Smooth muscle cell (in vitro differentiated cells): Measurements from ENCODE around the gene CNDP1. TPM values are rescaled to one million over a fixed set of nuclear protein-coding genes. Genes with fewer than 3 reads are reported as not detected.

Experiments used
- DNase-seq: peaks from one replicate; lab custom pipeline; 2025; ENCODE audit not compliant: unreplicated experiment; lab: John Stamatoyannopoulos, UW
- H2AFZ ChIP-seq: fragments of 200-600 bp; sonication (generic); 2 replicates; pipeline ENCODE4 v1.6.0; 2016; ENCODE audit warnings: antibody characterized with exemption, low read depth, mild to moderate bottlenecking
- H3F3A ChIP-seq: fragments of 200-600 bp; sonication (generic); 2 replicates; pipeline ENCODE4 v1.6.0; 2017; ENCODE audit warnings: antibody characterized with exemption, low read depth
- H3K27ac ChIP-seq: fragments of 200-600 bp; sonication (generic); 2 replicates; pipeline ENCODE4 v1.5.1; 2016; ENCODE audit warnings: low read depth, mild to moderate bottlenecking
- H3K27me3 ChIP-seq: fragments of 200-600 bp; sonication (generic); 2 replicates; pipeline ENCODE4 v1.6.1; 2016; ENCODE audit warnings: low read depth, mild to moderate bottlenecking
- H3K36me3 ChIP-seq: fragments of 200-600 bp; sonication (generic); 2 replicates; pipeline ENCODE4 v1.5.1; 2016; ENCODE audit warnings: low read depth
- H3K4me1 ChIP-seq: fragments of 200-600 bp; sonication (generic); 2 replicates; pipeline ENCODE4 v1.5.1; 2016; ENCODE audit warnings: low read depth
- H3K4me2 ChIP-seq: fragments of 200-600 bp; sonication (generic); 2 replicates; pipeline ENCODE4 v1.6.0; 2016; ENCODE audit warnings: mild to moderate bottlenecking
- H3K4me3 ChIP-seq: fragments of 200-600 bp; sonication (generic); 2 replicates; pipeline ENCODE4 v1.5.1; 2016; ENCODE audit warnings: mild to moderate bottlenecking
- H3K79me2 ChIP-seq: fragments of 200-600 bp; sonication (generic); 2 replicates; pipeline ENCODE4 v1.6.0; 2016; ENCODE audit warnings: low read depth, mild to moderate bottlenecking
- H3K9ac ChIP-seq: fragments of 200-600 bp; sonication (generic); 2 replicates; pipeline ENCODE4 v1.6.0; 2016; ENCODE audit warnings: low read depth
- H3K9me3 ChIP-seq: fragments of 200-600 bp; sonication (generic); replicated peaks from 2 replicates; pipeline ENCODE4 v1.5.1; 2016; ENCODE audit warnings: low read depth
- H4K20me1 ChIP-seq: fragments of 200-600 bp; sonication (generic); 2 replicates; pipeline ENCODE4 v1.6.0; 2016; ENCODE audit warnings: low read depth
- CTCF ChIP-seq: fragments of 200-600 bp; sonication (generic); IDR thresholded peaks from 2 replicates; pipeline ENCODE4 v1.5.1; 2017; ENCODE audit warnings: borderline replicate concordance, mild to moderate bottlenecking, antibody characterized with exemption; ENCODE audit not compliant: insufficient read depth, poor library complexity, severe bottlenecking
- WGBS: methylation state at CpG from one replicate; pipeline ENCODE4 v1.1.7; 2016; ENCODE audit warnings: low lambda C conversion rate; 5-methylcytosine and 5-hydroxymethylcytosine counted together
- polyA plus RNA-seq: library from polyadenylated mRNA; unstranded; fragments of >200 nt; fragmentation: Nextera tagmentation; extraction: Ambion mirVana; gene quantifications from 2 replicates; pipeline ENCODE4 v1.2.1, GENCODE V29; 2016
- total RNA-seq: library from RNA; depleted of rRNA; stranded (reverse); fragments of >200 nt; gene quantifications from 2 replicates; pipeline ENCODE4 v1.2.3, GENCODE V29; 2014

CNDP1 gene
- total and polyA plus RNA-seq, 2 experiments from 2014 or later = not detected

- H3K79me2 ChIP-seq = peaks cover 11% of the 10 kb centered on the region
- peaks cover 3% of the 10 kb centered on the region for H3K36me3 ChIP-seq
- H3K4me1 ChIP-seq = no peaks in the 10 kb centered on the region
- no peak for TF ChIP-seq CTCF
- no peaks in the 10 kb centered on the region for H3K9me3 ChIP-seq
- 84% methylated on average over 4 of the region's 4 CpGs for whole genome bisulfite sequencing
- no peak for DNase-seq
- H3K9ac ChIP-seq = no peak overlapping the region
- peaks cover 5% of the 10 kb centered on the region for H3F3A ChIP-seq
- no peak overlapping the region for H3K27ac ChIP-seq
- no peak overlapping the region for H2AFZ ChIP-seq
- no peak overlapping the region for H3K4me2 ChIP-seq
- H4K20me1 ChIP-seq = peaks cover 19% of the 10 kb centered on the region
- no peak overlapping the region for H3K4me3 ChIP-seq
- no peaks in the 10 kb centered on the region for H3K27me3 ChIP-seq
Observed at GRCh38 chr18:74503137-74503536, 31.2 kb upstream of the CNDP1 start.

GRCh38 chr18:74505776-74506175, 28.5 kb upstream of the CNDP1 start:
- H4K20me1 ChIP-seq = peaks cover 16% of the 10 kb centered on the region

GRCh38 chr18:74506448-74507084, 27.7 kb upstream of the CNDP1 start:
- no peak overlapping the region for H3K27ac ChIP-seq
- DNase-seq = no peak
- no peaks in the 10 kb centered on the region for H3K36me3 ChIP-seq
- H3K27me3 ChIP-seq = no peaks in the 10 kb centered on the region
- H3K9ac ChIP-seq = no peak overlapping the region
- no peak overlapping the region for H3K4me2 ChIP-seq
- no peaks in the 10 kb centered on the region for H3F3A ChIP-seq
- no peaks in the 10 kb centered on the region for H3K79me2 ChIP-seq
- H2AFZ ChIP-seq = no peak overlapping the region
- H4K20me1 ChIP-seq = peaks cover 16% of the 10 kb centered on the region
- no peak for TF ChIP-seq CTCF
- no peak overlapping the region for H3K4me3 ChIP-seq
- H3K4me1 ChIP-seq = no peaks in the 10 kb centered on the region
- H3K9me3 ChIP-seq = no peaks in the 10 kb centered on the region
- WGBS = 90% methylated on average over 11 of the region's 11 CpGs

More at GRCh38 chr18:74505776-74506175, 28.5 kb upstream of the CNDP1 start:
- H3K4me3 ChIP-seq = no peak overlapping the region
- no peaks in the 10 kb centered on the region for H3F3A ChIP-seq
- no peak overlapping the region for H3K9ac ChIP-seq
- no peak for DNase-seq
- H3K27ac ChIP-seq = no peak overlapping the region
- H3K27me3 ChIP-seq = no peaks in the 10 kb centered on the region
- no peaks in the 10 kb centered on the region for H3K79me2 ChIP-seq
- no peak for TF ChIP-seq CTCF
- H3K4me1 ChIP-seq = no peaks in the 10 kb centered on the region
- 96% methylated on average over 16 of the region's 16 CpGs for WGBS
- H3K4me2 ChIP-seq = no peak overlapping the region
- H2AFZ ChIP-seq = no peak overlapping the region
- H3K36me3 ChIP-seq = no peaks in the 10 kb centered on the region
- H3K9me3 ChIP-seq = no peaks in the 10 kb centered on the region

- Histone ChIP-seq H3K36me3 (no peaks in the 10 kb centered on the region), H3F3A (no peaks in the 10 kb centered on the region), H4K20me1 (peaks cover 16% of the 10 kb centered on the region), H3K79me2 (no peaks in the 10 kb centered on the region), H3K4me2 (no peak overlapping the region), H3K27ac (no peak overlapping the region), H3K9me3 (no peaks in the 10 kb centered on the region), H3K4me3 (no peak overlapping the region), H3K4me1 (no peaks in the 10 kb centered on the region), H3K9ac (no peak overlapping the region), H2AFZ (no peak overlapping the region), H3K27me3 (no peaks in the 10 kb centered on the region)
- DNase-seq = no peak
- no peak for TF ChIP-seq CTCF
- WGBS = 91% methylated on average over 23 of the region's 23 CpGs
Observed at GRCh38 chr18:74507097-74507881, 27.0 kb upstream of the CNDP1 start.
